Neural progenitor cell (in vitro differentiated cells): ENCODE results near the gene RCOR1.

Experiments
- CTCF ChIP-seq: fragments of 200-600 bp; sonication (generic); IDR thresholded peaks from 2 replicates; pipeline ENCODE4 v1.5.1; 2017; ENCODE audit warnings: antibody characterized with exemption, mild to moderate bottlenecking
- EZH2 ChIP-seq: fragments of 200-600 bp; sonication (generic); IDR thresholded peaks from 2 replicates; pipeline ENCODE4 v1.6.1; 2017; ENCODE audit warnings: antibody characterized with exemption, mild to moderate bottlenecking, moderate library complexity

GRCh38 chr14:102690509-102691286 lies 98.2 kb downstream of the RCOR1 start:
- TF ChIP-seq CTCF (no peak), EZH2 (no peak)
